Stimulated activated CD4-positive, alpha-beta T cell treated with anti-CD3 and anti-CD28 coated beads, TNF-alpha, amount 100 ng/mL, for 1 hour (primary cell): Measurements from ENCODE around the gene FTHL17.

Source experiments
- DNase-seq, 3 donors: peaks; one replicate each; pipeline ENCODE4 v3.0.0-alpha.2; 2020; ENCODE audit warnings: low read depth in 3 of 3, low spot score in 1 of 3

Gene FTHL17

DNA sequence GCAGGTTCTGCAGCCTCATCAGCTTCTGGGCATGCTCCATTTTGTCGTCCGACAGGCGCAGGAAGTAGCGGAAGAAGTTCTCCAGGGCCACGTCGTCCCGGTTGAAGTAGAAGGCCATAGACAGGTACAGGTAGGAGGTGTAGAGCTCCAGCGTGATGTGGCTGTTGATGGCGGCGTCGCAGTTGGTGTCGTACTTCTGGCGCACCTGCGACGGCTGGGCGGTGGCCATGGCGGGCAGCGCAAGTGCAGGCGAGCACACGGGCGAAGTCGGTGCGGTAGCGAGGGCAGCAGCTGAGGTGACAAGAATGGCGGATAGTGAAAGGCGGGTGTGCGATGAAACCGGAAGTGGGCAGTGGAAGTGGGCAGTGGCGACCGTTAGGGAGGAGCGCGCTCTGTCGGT is at the start of gene FTHL17:
Gene FTHL17 (minus strand): TSS at position 317 of the 400 bp plus-strand sequence. CDS start 88 bp downstream, at position 229.
- DNase-seq, result no peak

DNA sequence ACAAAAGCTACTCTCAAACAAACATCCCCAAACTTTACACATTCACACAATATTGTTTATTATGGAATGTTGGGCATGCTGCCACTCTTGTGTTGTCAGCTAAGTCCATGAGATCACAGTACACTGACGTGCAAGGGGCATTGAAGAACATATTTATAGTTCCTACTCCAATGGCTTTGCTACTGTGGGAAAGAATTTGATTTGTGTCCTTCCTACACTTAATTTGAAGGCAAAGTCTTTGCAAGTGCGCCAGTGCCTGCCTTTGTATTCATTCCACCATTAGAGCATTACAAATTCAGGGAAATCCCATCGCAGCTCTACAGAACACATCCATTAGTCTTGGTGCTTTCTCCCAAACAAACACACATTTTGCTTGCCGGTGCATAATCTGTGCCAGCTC is 45.4 kb upstream of the FTHL17 start:
- DNase-seq, result no peak

- no peak for DNase-seq
Observed at GRCh38 chrX:31115398-31115797, 43.6 kb upstream of the FTHL17 start.

GRCh38 chrX:31114858-31115257 is 43.0 kb upstream of the FTHL17 start:
- DNase-seq, result no peak

GRCh38 chrX:31112226-31112999 is 40.6 kb upstream of the FTHL17 start:
- no peak for DNase-seq

DNA sequence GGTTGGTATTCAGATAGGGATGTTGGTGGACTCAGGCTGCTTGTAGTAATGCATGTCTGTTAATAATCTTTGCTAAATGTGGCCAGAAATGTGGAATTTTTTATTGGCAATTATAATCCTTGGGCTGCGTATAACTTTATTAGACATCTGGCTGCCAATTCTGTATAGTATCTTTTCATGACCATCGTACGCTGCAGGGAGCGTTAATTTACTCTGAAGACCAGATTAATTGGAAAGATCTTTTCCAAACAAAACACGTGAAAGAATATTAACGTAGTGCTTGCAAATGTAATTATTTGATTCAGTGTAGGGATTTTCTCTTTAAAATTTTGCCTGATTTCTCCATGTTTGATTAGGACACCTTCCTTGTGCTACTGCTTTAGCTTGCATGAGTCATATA is 38.8 kb upstream of the FTHL17 start:
- DNase-seq, result no peak

GRCh38 chrX:31099536-31100090 is 27.8 kb upstream of the FTHL17 start:
- no peak for DNase-seq

GRCh38 chrX:31098079-31098478 is 26.2 kb upstream of the FTHL17 start:
- DNase-seq, result no peak

DNA sequence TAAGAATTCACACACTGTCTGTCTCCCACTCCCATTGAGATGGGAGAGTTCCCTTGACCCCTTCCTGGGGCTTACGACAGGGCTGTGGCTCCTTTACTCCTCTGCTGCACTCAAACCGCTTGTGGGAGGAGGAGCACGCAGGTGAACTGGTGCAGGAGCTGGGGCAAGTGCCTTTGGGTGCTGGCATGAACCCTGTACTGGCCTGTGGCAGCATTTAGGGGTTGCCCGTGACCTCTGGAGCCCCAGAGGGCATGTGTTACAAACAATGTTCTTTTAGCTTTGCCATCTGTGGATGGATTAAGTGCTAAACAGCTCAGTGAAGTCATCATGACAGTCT is 21.8 kb upstream of the FTHL17 start:
- no peak for DNase-seq

DNA sequence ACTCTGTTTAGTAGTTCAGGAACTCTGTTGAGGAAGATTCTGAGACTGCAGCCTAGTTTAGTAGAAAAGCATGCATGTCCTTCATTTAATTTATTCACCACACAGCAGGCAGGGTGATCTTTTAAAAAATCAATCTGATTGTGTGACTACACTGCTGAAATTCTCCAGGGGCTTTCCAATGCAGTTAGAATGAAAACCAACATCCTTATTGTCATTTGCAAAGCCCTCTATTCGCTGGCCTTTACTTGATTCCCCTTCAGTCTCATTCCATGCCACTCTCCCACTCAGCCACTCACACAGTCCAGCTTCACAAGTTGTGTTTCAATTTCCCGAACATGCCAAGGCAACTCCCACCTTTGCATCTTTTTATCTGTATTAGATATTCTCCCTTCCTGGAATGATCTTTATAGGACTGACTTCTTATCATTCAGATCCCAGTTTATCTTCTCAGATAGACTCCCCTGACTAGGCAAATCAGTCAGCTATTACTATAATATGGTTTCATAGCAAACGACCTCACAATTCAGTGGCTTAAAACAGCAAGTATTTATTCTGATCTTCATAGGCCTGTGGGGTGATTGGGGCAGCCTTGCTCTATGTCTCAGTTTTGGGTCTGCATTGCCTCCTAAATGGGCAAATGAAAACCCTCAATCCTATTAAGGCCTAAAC is 21.3 kb upstream of the FTHL17 start:
- no peak for DNase-seq

- no peak for DNase-seq
Observed at GRCh38 chrX:31092476-31092875, 20.6 kb upstream of the FTHL17 start.

DNA sequence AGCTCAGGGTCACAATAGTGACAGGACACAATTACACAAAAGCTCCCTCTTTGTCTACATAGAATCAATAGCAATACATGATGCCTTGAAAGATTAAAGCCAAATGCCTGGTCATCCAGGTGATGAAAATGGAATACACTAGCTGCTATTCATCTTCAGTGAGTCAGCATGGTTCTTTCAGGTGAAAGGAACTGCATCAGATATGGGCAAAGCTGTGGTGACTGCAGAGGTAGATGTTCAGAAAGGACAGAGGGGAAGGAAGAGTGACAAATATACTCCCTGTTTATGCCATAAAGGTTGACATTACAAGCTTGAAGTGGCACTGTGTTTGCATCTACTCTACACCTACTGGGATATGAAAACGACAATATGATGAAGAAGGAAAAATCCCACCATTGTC is 20.0 kb upstream of the FTHL17 start:
- DNase-seq, result no peak

DNA sequence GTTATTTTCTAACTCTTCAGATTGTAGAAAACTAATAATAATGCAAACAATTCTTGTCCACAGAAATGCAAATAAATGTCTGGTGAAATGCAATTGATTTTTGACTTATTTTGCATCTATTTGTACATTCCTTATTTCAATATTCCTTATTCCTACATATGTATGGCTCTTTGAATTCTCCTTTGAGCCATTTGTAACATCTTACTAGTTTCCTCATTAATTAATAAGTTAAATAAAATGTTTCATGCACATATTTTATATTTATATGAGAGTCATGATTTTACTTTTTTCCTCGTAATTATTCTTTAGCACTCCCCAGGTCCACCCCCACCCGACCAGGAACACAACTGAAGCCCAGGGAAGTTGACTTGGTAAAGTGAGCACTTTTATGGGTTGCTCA is 2.7 kb upstream of the FTHL17 start:
- DNase-seq, result no peak

GRCh38 chrX:31071262-31071661 is 579 bp downstream of the FTHL17 start:
- no peak for DNase-seq

DNA sequence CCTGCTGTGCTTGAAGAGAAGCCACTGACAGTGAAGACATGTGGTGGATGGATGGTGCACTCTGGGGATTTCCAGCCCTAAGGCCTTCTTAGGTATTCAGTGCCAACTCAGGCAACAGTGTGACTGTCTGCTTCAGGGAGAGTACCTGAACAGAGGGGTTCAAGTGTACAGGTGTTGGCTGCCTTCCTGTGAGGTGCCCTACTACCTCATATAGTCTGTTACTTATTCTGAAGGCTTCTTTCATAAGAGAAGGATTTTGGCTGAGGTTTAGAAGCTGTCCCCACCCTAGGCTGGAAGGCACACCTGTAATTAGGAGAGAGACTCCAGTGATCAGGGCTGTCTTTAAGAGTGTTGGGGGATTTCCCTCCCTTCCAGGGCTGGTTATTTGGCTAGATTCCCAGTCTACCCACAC is 1.8 kb downstream of the FTHL17 start:
- no peak for DNase-seq

DNA sequence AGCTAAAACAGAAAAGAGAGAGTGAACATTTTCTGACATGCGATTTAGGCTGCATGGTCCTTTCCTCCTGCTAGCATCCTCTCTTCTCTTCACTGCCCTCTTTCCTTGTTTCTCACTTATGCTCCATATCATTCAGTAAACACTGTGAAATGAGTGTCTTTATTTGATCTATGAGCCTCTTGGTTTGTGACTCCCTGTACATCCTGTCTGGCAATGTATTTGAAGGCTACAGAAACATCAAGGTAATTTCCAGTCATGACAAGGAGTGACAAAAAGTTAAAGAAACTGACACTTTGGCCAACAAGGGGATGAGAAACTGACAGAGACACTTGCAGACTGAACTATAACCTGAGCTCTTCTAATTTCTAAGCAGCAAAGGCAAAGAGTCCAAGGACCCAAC is 8.7 kb downstream of the FTHL17 start:
- no peak for DNase-seq

GRCh38 chrX:31061091-31061490 is 10.8 kb downstream of the FTHL17 start:
- no peak for DNase-seq

DNA sequence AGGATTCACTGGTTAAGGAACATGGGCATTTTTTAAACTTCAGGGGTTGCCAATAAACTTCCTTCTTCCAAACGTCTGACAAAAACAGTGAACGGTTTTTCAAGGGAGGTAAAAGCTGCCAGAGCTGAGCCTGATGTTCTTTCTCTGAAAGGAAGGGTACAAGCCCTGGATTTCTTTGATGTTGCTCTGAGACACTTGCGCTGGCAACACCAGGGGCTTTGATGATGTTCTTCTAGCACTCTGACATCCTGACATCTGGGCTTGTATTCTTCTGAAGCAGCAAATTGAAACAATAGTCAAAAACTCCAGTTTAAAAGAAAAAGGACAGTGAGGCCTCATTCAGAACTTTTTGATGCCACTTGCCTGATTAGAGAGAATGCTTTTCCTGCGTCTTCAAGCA is 11.8 kb downstream of the FTHL17 start:
- DNase-seq, result no peak

DNA sequence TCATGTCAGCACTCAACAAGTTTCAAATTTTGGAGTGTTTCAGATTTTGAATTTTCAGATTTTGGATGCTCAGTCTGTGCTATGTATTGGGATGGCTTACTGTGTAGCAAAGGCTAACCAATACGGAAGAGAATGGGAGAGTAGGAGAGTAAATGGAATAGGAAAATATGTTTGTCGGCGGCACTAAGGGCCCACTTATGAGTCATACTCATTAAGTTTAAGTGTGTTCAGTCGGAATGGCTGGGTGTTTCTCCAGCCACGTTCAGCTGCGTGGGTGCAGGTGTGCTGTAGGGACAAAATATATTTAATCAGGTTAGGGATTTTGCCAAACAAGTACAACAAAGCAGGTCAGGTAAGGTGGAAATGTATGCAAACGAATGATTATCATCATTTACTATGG is 13.6 kb downstream of the FTHL17 start:
- DNase-seq, result no peak

DNA sequence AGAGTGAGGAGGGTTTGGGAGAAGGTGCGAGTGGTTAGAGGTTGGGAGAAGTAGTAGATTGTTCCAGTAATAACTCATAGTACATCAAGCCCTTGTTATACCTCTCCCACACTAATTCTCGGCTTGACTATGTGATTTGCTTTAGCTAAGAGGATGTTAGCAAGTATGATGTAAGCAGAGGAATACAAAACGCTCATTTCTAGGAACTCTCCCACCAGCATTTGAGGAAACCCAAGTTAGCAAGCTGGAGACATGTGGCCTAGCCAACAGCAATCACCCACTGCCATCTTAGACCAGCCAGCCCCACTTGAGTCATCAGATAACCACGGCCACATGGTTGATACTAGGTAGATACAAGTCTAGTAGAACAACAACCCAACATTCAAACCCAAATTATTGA is 14.2 kb downstream of the FTHL17 start:
- DNase-seq, result no peak

- no peak for DNase-seq
Observed at GRCh38 chrX:31057291-31057690, 14.6 kb downstream of the FTHL17 start.

GRCh38 chrX:31053621-31054020 is 18.2 kb downstream of the FTHL17 start:
- DNase-seq, result no peak

GRCh38 chrX:31039327-31039711 is 32.5 kb downstream of the FTHL17 start:
- DNase-seq, result no peak
